Astrocyte (in vitro differentiated cells and primary cell): ENCODE results near the gene UNC5CL.

Source experiments
- EZH2 ChIP-seq: IDR thresholded peaks from 2 replicates; pipeline ENCODE4 v1.6.1; 2012; ENCODE audit warnings: mild to moderate bottlenecking, low read length, inconsistent platforms; ENCODE audit not compliant: insufficient read depth
- TF ChIP-seq, protein P1 (sequence below): IDR thresholded peaks from 2 replicates; pipeline ENCODE4 v1.5.1; 2011; ENCODE audit warnings: low read depth, mild to moderate bottlenecking, inconsistent platforms, low read length, moderate library complexity; ENCODE audit not compliant: insufficient read depth

GRCh38 chr6:41064841-41065240 is 25.8 kb upstream of the UNC5CL start:
- TF ChIP-seq, protein P1, sequence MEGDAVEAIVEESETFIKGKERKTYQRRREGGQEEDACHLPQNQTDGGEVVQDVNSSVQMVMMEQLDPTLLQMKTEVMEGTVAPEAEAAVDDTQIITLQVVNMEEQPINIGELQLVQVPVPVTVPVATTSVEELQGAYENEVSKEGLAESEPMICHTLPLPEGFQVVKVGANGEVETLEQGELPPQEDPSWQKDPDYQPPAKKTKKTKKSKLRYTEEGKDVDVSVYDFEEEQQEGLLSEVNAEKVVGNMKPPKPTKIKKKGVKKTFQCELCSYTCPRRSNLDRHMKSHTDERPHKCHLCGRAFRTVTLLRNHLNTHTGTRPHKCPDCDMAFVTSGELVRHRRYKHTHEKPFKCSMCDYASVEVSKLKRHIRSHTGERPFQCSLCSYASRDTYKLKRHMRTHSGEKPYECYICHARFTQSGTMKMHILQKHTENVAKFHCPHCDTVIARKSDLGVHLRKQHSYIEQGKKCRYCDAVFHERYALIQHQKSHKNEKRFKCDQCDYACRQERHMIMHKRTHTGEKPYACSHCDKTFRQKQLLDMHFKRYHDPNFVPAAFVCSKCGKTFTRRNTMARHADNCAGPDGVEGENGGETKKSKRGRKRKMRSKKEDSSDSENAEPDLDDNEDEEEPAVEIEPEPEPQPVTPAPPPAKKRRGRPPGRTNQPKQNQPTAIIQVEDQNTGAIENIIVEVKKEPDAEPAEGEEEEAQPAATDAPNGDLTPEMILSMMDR, result no peak
- TF ChIP-seq EZH2, result no peak
